Measurements from ENCODE around the gene ATM.

Gene ATM

GRCh38 chr11:108398439-108398838 is 175.6 kb downstream of the ATM start:
- Histone ChIP-seq H3K27ac (ENCODE audit: poor library complexity, severe bottlenecking) (no peak overlapping the region), H3K4me1 (ENCODE audit: insufficient read depth, poor library complexity, severe bottlenecking) (no peaks in the 10 kb centered on the region), H3K9me3 (ENCODE audit: severe bottlenecking) (no peaks in the 10 kb centered on the region), H3K4me3 (ENCODE audit: severe bottlenecking) (no peak overlapping the region), H3K27me3 (ENCODE audit: insufficient read depth, poor library complexity, severe bottlenecking) (no peaks in the 10 kb centered on the region), H3K36me3 (ENCODE audit: low read depth) (no peaks in the 10 kb centered on the region)
- DNase-seq (ENCODE audit: low spot score) = no peak
- no peak for ATAC-seq (ENCODE audit: low read depth)
- TF ChIP-seq CTCF (IDR thresholded peaks at IDR 0.05; ENCODE audit: poor library complexity, severe bottlenecking) = no peak

DNA sequence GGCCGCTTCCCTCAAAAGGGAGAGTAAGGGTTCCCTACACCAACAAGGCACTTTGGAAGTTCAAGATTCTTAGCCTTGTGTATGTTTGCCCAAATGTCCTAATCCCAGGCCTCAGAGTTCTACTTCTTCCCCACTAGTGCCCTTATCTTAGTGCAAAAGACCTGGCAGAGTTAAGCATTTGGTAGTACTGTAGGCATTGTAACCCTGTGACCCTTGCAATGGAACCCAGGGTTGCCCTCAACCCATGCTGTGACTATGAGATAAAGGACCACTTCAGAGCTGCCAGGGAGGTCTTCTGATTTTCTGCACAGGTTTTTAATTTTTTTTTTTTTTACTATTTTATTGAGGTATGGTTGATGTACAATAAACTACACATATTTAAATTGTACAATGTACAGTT is 179.4 kb downstream of the ATM start:
- no peak for ATAC-seq (ENCODE audit: low read depth)
- DNase-seq (ENCODE audit: low spot score) = no peak

GRCh38 chr11:108403052-108403451 is 180.2 kb downstream of the ATM start:
- no peak for TF ChIP-seq CTCF (IDR thresholded peaks at IDR 0.05; ENCODE audit: poor library complexity, severe bottlenecking)

More for the DNA sequence above, 179.4 kb downstream of the ATM start:
- no peaks in the 10 kb centered on the region for H3K27me3 ChIP-seq (ENCODE audit: insufficient read depth, poor library complexity, severe bottlenecking)
- H3K27ac ChIP-seq (ENCODE audit: poor library complexity, severe bottlenecking) = no peak overlapping the region
- no peak overlapping the region for H3K4me3 ChIP-seq (ENCODE audit: severe bottlenecking)
- TF ChIP-seq CTCF (IDR thresholded peaks at IDR 0.05; ENCODE audit: poor library complexity, severe bottlenecking) = no peak
- H3K4me1 ChIP-seq (ENCODE audit: insufficient read depth, poor library complexity, severe bottlenecking) = no peaks in the 10 kb centered on the region
- H3K36me3 ChIP-seq (ENCODE audit: low read depth) = no peaks in the 10 kb centered on the region
- no peaks in the 10 kb centered on the region for H3K9me3 ChIP-seq (ENCODE audit: severe bottlenecking)

DNA sequence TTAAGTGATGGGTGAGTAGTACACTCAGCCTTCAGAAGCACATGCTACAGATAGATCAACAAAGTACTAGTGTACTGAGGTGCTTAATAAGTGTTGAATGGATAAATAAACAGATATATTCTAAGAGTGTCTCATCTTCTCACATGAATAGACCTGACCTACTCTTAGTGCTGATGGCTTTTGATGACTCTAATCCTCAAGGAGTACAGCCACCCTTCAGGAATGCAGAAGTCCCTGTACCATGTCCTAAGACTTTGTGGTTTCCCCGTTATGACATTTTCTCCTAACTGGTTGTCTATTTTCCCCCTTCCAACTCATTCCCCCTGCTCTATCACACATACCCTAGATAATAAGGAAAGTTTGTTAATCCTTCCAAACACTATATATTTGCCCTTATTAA is 182.8 kb downstream of the ATM start:
- H3K27me3 ChIP-seq (ENCODE audit: insufficient read depth, poor library complexity, severe bottlenecking) = no peaks in the 10 kb centered on the region
- DNase-seq (ENCODE audit: low spot score) (no peak), ATAC-seq (ENCODE audit: low read depth) (no peak)
- no peaks in the 10 kb centered on the region for H3K9me3 ChIP-seq (ENCODE audit: severe bottlenecking)
- no peak for TF ChIP-seq CTCF (IDR thresholded peaks at IDR 0.05; ENCODE audit: poor library complexity, severe bottlenecking)
- no peak overlapping the region for H3K27ac ChIP-seq (ENCODE audit: poor library complexity, severe bottlenecking)
- H3K4me1 ChIP-seq (ENCODE audit: insufficient read depth, poor library complexity, severe bottlenecking) = no peaks in the 10 kb centered on the region
- H3K36me3 ChIP-seq (ENCODE audit: low read depth) = no peaks in the 10 kb centered on the region
- no peak overlapping the region for H3K4me3 ChIP-seq (ENCODE audit: severe bottlenecking)

More at GRCh38 chr11:108403052-108403451, 180.2 kb downstream of the ATM start:
- Histone ChIP-seq H3K27me3 (ENCODE audit: insufficient read depth, poor library complexity, severe bottlenecking) (no peaks in the 10 kb centered on the region), H3K36me3 (ENCODE audit: low read depth) (no peaks in the 10 kb centered on the region), H3K9me3 (ENCODE audit: severe bottlenecking) (no peaks in the 10 kb centered on the region), H3K4me1 (ENCODE audit: insufficient read depth, poor library complexity, severe bottlenecking) (no peaks in the 10 kb centered on the region), H3K27ac (ENCODE audit: poor library complexity, severe bottlenecking) (no peak overlapping the region), H3K4me3 (ENCODE audit: severe bottlenecking) (no peak overlapping the region)
- DNase-seq (ENCODE audit: low spot score) = no peak
- no peak for ATAC-seq (ENCODE audit: low read depth)

- H3K36me3 ChIP-seq (ENCODE audit: low read depth) = no peaks in the 10 kb centered on the region
- no peaks in the 10 kb centered on the region for H3K27me3 ChIP-seq (ENCODE audit: insufficient read depth, poor library complexity, severe bottlenecking)
- no peak for DNase-seq (ENCODE audit: low spot score)
- H3K27ac ChIP-seq (ENCODE audit: poor library complexity, severe bottlenecking) = no peak overlapping the region
- H3K9me3 ChIP-seq (ENCODE audit: severe bottlenecking) = no peaks in the 10 kb centered on the region
- no peak overlapping the region for H3K4me3 ChIP-seq (ENCODE audit: severe bottlenecking)
- ATAC-seq (ENCODE audit: low read depth) = no peak
- no peaks in the 10 kb centered on the region for H3K4me1 ChIP-seq (ENCODE audit: insufficient read depth, poor library complexity, severe bottlenecking)
- TF ChIP-seq CTCF (IDR thresholded peaks at IDR 0.05; ENCODE audit: poor library complexity, severe bottlenecking) = no peak
Observed at GRCh38 chr11:108414958-108415357, 192.1 kb downstream of the ATM start.

Data from RWPE2 (cell line).